Measurements from ENCODE around the gene BHLHA15.
A peak's percentile ranks its signal among the peaks of the same experiment; 100 is the strongest.

BHLHA15 gene

DNA sequence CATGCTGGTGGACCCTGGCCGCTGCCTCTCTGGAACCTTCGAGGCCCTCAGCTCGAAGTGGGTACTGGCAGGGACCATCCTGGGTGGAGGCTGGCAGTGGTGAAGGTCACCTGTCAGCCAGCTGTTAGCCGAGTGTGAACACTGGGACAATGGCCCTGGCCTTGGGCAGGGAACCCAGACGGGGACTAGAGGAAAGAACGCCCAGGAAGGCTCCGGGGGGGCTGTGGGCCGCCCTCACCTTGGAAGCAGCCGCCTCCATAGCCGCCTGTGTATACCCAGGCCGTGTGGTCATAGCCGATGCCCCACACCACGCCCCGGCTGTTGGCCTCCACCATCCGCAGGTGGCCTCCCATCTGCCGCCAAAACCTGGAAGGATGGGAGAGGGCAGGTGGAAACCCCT, 17.6 kb downstream of the BHLHA15 start:
- no peak for DNase-seq

GRCh38 chr7:98229441-98229840, 18.2 kb downstream of the BHLHA15 start:
- no peak for DNase-seq

GRCh38 chr7:98229991-98230745, 18.9 kb downstream of the BHLHA15 start:
- DNase-seq, result no peak

GRCh38 chr7:98230746-98231471, 19.7 kb downstream of the BHLHA15 start:
- DNase-seq, result no peak

DNA sequence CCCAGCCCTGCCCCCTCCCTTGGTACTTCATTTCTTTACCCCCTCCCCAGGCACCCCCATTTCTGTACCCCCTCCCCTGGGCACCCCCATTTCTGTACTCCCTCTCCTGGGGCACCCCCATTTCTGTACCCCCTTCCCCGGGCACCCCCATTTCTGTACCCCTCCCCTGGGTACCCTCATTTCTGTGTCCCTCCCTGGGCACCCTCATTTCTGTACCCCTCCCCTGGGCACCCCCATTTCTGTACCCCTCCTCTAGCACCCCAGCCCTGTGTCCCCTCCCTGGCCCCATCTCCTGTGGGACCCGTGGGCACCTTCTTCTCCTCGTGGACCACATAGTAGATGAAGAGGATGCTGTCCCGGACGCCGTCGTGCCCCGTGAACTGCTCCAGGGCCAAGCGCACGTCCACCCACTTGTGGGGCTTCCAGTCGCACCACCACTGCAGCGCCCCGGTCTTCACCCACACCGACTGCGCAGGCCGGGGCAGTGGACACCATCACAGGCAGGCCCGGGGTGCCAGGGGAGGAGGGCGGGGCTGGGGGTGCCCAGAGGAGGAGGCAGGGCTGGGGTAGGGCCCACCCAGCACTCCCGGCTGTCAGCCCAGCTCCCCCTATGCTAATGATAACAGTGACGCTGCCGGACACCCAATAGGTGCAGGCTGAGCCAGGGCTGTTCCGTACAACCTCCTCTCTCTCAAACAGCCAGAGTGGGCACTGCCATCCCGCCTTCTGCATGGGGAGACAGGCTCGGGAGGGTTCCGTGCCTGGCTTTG, 20.4 kb downstream of the BHLHA15 start:
- DNase-seq, result no peak

GRCh38 chr7:98232263-98232585, 21.0 kb downstream of the BHLHA15 start:
- no peak for DNase-seq

DNA sequence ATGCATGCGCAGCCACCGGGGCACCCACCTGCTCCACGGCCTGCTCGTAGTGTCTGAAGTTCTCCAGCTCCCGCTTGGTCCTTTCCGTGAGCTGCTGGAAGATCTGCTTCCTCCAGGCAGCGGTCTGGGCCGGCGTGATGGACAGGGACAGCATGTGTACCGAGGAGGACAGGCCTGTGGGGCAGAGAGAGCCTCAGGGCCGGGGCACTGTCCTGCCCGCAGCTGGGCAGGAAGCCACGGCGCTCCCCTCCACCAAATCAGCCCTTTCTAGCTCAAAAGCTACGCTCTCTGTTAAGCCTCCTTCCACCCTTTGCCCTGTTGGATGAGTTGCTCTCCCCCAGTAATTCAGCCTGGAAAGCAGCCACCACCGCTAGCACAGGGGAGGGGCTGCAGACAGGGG, 21.6 kb downstream of the BHLHA15 start:
- DNase-seq, result no peak

DNA sequence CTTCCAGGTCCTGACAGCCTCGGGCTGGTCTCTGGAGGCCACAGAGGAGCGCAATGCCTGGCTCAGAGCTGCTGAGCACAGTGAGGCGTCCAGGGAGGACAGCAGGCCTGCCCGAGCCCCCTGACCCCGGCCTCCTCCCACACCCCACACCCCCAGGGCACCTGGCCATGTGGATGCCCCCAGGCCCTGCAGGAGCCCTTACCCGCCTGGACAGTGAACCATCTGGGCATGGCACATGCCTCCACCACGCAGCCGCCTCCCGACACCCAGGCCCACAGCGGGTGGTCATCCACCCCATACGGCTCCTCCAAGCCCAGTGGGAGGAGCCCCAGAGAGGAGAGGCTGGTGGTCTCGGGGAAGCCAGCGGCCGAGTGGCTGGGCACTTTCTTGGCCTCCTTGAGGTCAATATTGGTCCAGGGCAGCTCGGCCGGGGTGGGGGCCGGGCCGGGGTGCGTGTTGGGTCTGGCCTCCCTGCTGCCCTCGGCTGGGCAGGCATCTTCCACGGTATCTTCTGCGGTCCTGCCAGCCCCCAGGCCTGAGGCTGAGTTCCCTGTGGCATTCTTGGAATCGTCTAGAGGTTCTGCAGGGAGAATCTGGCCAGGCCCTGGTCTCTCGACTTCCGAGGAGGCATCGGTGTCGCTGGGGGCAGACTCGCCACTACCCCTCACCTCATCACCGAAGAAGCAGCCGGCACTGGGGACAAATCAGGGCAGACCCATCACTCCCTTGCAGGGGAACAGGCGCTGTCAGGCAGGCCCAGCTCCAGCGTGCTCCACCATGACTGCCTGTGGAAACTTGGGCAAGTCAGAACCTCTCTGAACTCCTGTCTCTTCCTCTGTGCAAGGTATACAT, 22.2 kb downstream of the BHLHA15 start:
- DNase-seq, result no peak

- DNase-seq, result no peak
These were observed 23.3 kb downstream of the BHLHA15 start for GRCh38 chr7:98234429-98235147.

- no peak for DNase-seq
These were observed 24.7 kb downstream of the BHLHA15 start for GRCh38 chr7:98235901-98236300.

DNA sequence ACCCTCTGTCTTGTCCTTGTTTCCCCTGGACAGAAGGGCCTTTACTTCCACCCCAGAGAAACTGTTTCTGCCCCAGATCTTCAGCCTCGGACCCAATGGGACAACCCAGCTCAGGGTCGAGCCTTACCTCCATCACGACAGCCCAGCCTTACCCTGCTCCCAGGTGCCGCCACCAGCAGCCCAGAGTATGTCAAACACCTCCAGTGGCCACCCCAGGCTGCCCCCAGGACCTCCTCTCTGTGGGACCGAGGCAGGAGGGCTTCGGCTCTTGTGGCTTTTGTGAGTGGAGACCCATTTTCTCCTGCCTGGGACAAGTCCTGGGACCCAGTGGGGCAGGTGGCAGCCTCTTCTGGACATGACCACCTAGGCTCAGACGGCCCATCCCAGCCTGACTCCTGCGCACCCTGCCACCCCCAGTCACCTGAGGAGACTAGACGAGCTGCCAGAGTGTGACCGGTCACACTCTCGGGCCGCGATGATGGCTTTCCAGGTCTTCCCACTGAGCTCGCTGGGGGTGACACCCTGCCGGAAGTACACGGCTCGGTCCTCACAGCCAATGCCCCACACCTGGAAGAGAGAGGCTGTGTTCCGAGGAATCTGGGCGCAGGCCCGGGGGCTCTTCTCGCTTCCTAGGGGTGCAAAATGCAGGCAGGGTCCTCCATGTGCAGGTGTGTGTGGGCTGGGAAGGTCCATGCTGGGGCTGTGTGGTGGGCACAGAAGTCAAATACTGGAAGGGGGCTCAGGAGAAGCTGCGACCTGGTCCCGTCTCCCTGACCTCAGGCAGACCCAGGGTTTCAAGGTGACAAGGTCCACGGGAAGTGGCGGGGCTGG, 25.3 kb downstream of the BHLHA15 start:
- no peak for DNase-seq

DNA sequence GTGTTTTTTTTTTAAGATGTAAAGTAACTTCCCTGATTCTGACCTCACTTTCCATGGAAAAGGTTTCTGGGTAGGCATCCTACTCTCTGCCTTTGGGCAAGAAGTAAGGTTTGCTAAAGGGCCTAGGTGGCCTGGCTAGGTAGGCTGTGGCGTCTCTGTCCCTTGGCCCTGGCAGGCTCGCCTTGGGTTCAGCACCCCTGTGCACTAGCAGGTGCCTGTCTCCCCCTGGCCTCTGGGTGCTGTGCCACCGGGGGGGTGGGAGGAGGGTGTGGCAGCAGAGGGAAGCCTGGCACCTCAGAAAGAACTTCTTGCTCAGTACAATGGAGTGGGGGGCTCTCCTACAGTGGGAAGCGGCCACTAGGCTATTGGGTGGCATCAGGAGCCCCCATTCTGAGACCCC, 26.8 kb downstream of the BHLHA15 start:
- no peak for DNase-seq

- DNase-seq, result no peak
These were observed 27.7 kb downstream of the BHLHA15 start for GRCh38 chr7:98238976-98239375.

DNA sequence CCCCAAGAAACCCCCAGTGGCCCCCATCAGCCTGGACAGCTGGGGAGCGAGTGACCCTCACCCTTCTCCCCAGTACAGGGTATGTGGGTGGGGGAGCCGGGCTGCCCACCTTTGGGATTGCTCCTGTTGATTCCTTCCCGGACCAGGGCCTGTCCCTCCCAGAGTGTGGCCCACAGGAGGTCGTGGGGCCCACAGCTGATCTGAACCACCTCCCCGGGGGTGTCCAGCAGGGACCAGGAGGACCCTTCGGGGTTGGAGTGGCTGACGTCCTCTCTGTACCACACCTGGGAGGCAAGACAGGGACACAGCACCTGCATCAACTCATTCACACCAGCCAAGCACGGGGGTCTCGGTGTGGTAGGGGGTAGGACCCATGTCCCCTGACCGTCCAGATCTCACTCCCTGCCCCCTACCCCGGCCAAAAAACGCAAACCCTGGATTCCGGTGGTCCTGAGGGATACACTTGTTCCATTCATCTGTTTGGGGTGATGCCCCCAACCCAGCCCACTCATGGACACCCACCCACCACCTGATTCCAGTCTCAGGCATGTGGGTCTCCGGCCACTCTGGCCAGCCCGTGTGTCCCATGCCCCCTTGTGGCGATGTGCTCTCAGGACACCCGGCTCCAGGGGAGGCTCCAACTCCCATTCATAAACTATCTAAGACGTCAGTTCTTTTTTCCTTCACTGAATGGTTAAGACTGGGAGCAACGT, 29.9 kb downstream of the BHLHA15 start:
- DNase-seq, result peak in 1 of 2 donors; percentile 22

DNA sequence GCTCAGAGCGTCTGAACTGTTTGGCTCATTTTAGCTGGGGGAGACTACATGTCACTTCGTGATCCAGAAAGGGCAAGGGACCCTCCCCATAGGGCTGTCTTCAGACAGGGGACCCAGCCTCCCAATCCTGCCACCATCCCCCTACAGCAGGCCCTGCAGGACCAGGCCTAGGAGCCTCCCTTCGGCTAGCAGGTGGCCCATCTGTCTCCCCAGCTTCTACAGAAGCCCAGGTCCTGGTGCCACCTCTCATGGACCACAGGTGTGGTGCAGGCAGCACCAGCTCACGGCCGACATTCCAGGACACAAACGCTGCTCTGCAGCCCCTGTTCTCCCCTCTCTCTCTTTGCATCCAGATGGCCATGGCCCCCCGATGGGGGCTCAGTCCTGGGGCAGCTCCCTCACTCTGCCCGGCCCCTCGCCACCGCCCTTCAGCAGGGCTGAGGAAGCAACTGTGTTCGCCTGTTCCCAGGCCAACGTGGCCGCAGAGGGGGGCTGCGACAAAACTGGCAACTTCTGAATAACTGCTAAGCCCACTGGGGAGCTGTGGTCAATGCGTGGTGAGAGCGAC, 30.5 kb downstream of the BHLHA15 start:
- DNase-seq, result no peak

DNA sequence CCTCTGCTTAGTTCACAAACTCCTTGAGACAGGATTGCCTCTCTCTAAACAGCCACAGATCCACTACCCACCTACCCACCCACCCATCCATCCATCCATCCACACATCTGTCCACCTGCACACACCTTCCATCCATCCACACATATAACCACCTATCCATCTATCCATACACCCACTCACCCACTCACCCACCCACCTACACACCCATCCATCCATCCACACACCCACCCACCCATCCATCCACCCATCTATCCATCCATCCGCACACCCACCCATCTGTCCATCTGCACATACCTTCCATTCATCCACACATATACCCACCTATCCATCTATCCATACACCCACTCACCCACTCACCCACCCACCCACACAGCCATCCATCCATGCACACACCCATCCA, 31.1 kb downstream of the BHLHA15 start:
- DNase-seq, result no peak

- no peak for DNase-seq
These were observed 31.7 kb downstream of the BHLHA15 start for GRCh38 chr7:98242934-98243333.

- no peak for DNase-seq
These were observed 33.6 kb downstream of the BHLHA15 start for GRCh38 chr7:98244871-98245270.

- DNase-seq, result no peak
These were observed 36.9 kb downstream of the BHLHA15 start for GRCh38 chr7:98248156-98248555.

DNA sequence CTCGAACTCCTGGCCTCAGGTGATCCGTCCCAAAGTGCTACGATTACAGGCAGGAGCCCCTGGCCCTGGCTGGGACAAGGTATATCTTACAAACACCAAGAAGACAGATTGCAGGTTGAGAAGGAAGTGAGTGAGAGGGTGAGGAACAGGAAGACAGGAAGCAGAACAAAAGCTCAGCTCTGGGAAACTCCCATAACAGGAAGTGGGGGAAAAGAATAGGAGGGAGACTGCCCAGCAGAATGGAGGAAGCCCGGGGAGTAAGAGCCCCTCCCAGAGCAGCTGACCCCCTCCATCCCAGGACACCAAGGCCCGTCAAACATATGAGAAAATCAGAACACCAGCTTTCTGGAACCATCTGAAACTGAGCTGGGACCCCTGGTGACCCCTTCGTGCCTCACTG, 37.9 kb downstream of the BHLHA15 start:
- no peak for DNase-seq

Measured in stimulated activated CD4-positive, alpha-beta T cell treated with anti-CD3 and anti-CD28 coated beads, Interleukin-2, amount 100 ng/mL, for 48 hours (primary cell).